Activated CD4-positive, alpha-beta T cell treated with anti-CD3 and anti-CD28 coated beads, Interleukin-2, amount 50 U/mL, for 1 hour (primary cell): ENCODE data around the gene ZFP14.
"Not testable (repeated sequence)": the region's sequence is repeated elsewhere in the genome, so short reads cannot be mapped to it uniquely, and the experiment has no call there.

Experiments used
- DNase-seq: peaks from one replicate; pipeline ENCODE4 v3.0.0-alpha.2; 2020

ZFP14 gene

GRCh38 chr19:36330216-36330615 lies 48.8 kb downstream of the ZFP14 start:
- no peak for DNase-seq

GRCh38 chr19:36329534-36329933 lies 49.5 kb downstream of the ZFP14 start:
- DNase-seq, result not testable (repeated sequence)

- DNase-seq, result not testable (repeated sequence)
Measured at GRCh38 chr19:36326649-36327048, 52.4 kb downstream of the ZFP14 start.

GRCh38 chr19:36315164-36315563 lies 63.8 kb downstream of the ZFP14 start:
- not testable (repeated sequence) for DNase-seq

- DNase-seq, result not testable (repeated sequence)
Measured at GRCh38 chr19:36314053-36314452, 64.9 kb downstream of the ZFP14 start.

- not testable (repeated sequence) for DNase-seq
Measured at GRCh38 chr19:36311098-36311760, 67.8 kb downstream of the ZFP14 start.

GRCh38 chr19:36310416-36310990 lies 68.5 kb downstream of the ZFP14 start:
- DNase-seq, result not testable (repeated sequence)

GRCh38 chr19:36309759-36310158 lies 69.2 kb downstream of the ZFP14 start:
- DNase-seq, result not testable (repeated sequence)

- DNase-seq, result not testable (repeated sequence)
Measured at GRCh38 chr19:36309309-36309708, 69.7 kb downstream of the ZFP14 start.

GRCh38 chr19:36292317-36292716 lies 86.7 kb downstream of the ZFP14 start:
- DNase-seq, result not testable (repeated sequence)
